GM12878 (cell line): ENCODE measurements around the gene ARHGEF3. TPM values are rescaled to one million over a fixed set of nuclear protein-coding genes. Genes with fewer than 3 reads are reported as not detected.

Source experiments
- BMI1 ChIP-seq: fragments of 450-650 bp; IDR thresholded peaks from 2 replicates; pipeline ENCODE4 v1.6.1; 2016; ENCODE audit warnings: mild to moderate bottlenecking, moderate library complexity, borderline replicate concordance
- BRCA1 ChIP-seq: IDR thresholded peaks from 2 replicates; pipeline ENCODE4 v1.6.1; 2011; ENCODE audit warnings: low read depth, low read length, improper control_type of control experiment
- CEBPB ChIP-seq, 2 experiments: fragments of 150-350 bp in 1 of 2; IDR thresholded peaks; 2 replicates each; pipeline ENCODE4 v1.6.1; 2012 to 2014; ENCODE audit warnings: low read depth in 2 of 2, low read length in 2 of 2, borderline replicate concordance in 1 of 2, inconsistent platforms in 1 of 2
- E2F8 ChIP-seq: fragments of 450-650 bp; IDR thresholded peaks from 2 replicates; pipeline ENCODE4 v1.6.1; 2018; ENCODE audit warnings: mild to moderate bottlenecking, low read depth, moderate library complexity; ENCODE audit not compliant: partially characterized antibody
- FOXM1 ChIP-seq: IDR thresholded peaks from 2 replicates; pipeline ENCODE4 v1.6.1; 2012; ENCODE audit warnings: low read depth, mild to moderate bottlenecking, inconsistent platforms, low read length, moderate library complexity
- MAX ChIP-seq: IDR thresholded peaks from 2 replicates; pipeline ENCODE4 v1.6.1; 2012; ENCODE audit warnings: low read depth, low read length, improper control_type of control experiment
- MEF2B ChIP-seq: fragments of 450-650 bp; IDR thresholded peaks from 2 replicates; pipeline ENCODE4 v1.6.1; 2018; ENCODE audit warnings: mild to moderate bottlenecking, moderate library complexity; ENCODE audit not compliant: partially characterized antibody, poor library complexity, severe bottlenecking
- MLLT1 ChIP-seq: fragments of 450-650 bp; IDR thresholded peaks from 2 replicates; pipeline ENCODE4 v1.6.1; 2016; ENCODE audit warnings: mild to moderate bottlenecking
- POLR2A ChIP-seq: IDR thresholded peaks from 2 replicates; pipeline ENCODE4 v1.6.1; 2011; ENCODE audit warnings: low read depth, mild to moderate bottlenecking, low read length
- SPI1 ChIP-seq: IDR thresholded peaks from 2 replicates; pipeline ENCODE4 v1.6.1; 2011; ENCODE audit warnings: low read depth, mild to moderate bottlenecking, low read length, moderate library complexity, borderline replicate concordance; ENCODE audit not compliant: insufficient read depth
- TCF12 ChIP-seq: IDR thresholded peaks from 2 replicates; pipeline ENCODE4 v1.6.1; 2011; ENCODE audit warnings: low read depth, mild to moderate bottlenecking, low read length
- ZSCAN29 ChIP-seq: fragments of 450-650 bp; IDR thresholded peaks from 2 replicates; pipeline ENCODE4 v1.6.1; 2017; ENCODE audit warnings: mild to moderate bottlenecking, moderate library complexity
- polyA plus RNA-seq, 11 experiments: library from polyadenylated mRNA; depleted of rRNA in 4 of 11; unstranded in 6 of 11; stranded (reverse) in 5 of 11; fragments of >200 nt; fragmentation: Nextera tagmentation in 4 of 11; fragmentation: Illumina TruSeq in 1 of 11; extraction: Ambion mirVana in 4 of 11; extraction: Trizol in 1 of 11; gene quantifications; 1 replicate in 1 of 11; 2 replicates in 10 of 11; pipeline versions ENCODE4 v1.2.1 to v1.2.3, GENCODE V29; 2011 to 2016; ENCODE audit warnings: inconsistent platforms in 2 of 11, missing spikeins in 2 of 11, low read depth in 1 of 11
- total RNA-seq, 4 experiments: library from RNA; depleted of rRNA in 3 of 4; stranded (reverse); fragments of >200 nt in 3 of 4; fragmentation: Illumina TruSeq in 1 of 4; extraction: Trizol in 1 of 4; gene quantifications; 2 replicates each; pipeline versions ENCODE4 v1.2.1 to v1.2.3, GENCODE V29; 2013 to 2021
- TF ChIP-seq, protein P1 (sequence below): fragments of 450-650 bp; IDR thresholded peaks from 2 replicates; pipeline ENCODE4 v1.6.1; 2017; ENCODE audit warnings: low read depth, mild to moderate bottlenecking, moderate library complexity

ARHGEF3 gene
- total and polyA plus RNA-seq, 10 of the 15 experiments (the other 5 are each of a cell fraction or from before 2014, with no cell fraction given): 21.8 to 78.7 (median 56.2) TPM

GRCh38 chr3:56801662-56802377 is at the start of gene ARHGEF3 (continued):
- no peak for TF ChIP-seq FOXM1
- no peak for TF ChIP-seq BMI1
- TF ChIP-seq BRCA1: no peak
- TF ChIP-seq MLLT1: peak; percentile 11; the same call in 1 of the 2 replicates
- no peak for TF ChIP-seq SPI1
- peak; percentile 54 for TF ChIP-seq MEF2B
- TF ChIP-seq ZSCAN29: no peak
- no peak for TF ChIP-seq CEBPB (IDR thresholded peaks at IDR 0.05; ENCODE audit: borderline replicate concordance in 1 of 2, low read depth in 2 of 2, low read length in 2 of 2)
- no peak for TF ChIP-seq E2F8
- no peak for TF ChIP-seq TCF12
- TF ChIP-seq, protein P1, sequence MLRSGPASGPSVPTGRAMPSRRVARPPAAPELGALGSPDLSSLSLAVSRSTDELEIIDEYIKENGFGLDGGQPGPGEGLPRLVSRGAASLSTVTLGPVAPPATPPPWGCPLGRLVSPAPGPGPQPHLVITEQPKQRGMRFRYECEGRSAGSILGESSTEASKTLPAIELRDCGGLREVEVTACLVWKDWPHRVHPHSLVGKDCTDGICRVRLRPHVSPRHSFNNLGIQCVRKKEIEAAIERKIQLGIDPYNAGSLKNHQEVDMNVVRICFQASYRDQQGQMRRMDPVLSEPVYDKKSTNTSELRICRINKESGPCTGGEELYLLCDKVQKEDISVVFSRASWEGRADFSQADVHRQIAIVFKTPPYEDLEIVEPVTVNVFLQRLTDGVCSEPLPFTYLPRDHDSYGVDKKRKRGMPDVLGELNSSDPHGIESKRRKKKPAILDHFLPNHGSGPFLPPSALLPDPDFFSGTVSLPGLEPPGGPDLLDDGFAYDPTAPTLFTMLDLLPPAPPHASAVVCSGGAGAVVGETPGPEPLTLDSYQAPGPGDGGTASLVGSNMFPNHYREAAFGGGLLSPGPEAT: peak; percentile 71
- peak; percentile 77 for TF ChIP-seq POLR2A
- TF ChIP-seq MAX: peak; percentile 92
